Measurements from ENCODE around the gene PPP5C.

DNA sequence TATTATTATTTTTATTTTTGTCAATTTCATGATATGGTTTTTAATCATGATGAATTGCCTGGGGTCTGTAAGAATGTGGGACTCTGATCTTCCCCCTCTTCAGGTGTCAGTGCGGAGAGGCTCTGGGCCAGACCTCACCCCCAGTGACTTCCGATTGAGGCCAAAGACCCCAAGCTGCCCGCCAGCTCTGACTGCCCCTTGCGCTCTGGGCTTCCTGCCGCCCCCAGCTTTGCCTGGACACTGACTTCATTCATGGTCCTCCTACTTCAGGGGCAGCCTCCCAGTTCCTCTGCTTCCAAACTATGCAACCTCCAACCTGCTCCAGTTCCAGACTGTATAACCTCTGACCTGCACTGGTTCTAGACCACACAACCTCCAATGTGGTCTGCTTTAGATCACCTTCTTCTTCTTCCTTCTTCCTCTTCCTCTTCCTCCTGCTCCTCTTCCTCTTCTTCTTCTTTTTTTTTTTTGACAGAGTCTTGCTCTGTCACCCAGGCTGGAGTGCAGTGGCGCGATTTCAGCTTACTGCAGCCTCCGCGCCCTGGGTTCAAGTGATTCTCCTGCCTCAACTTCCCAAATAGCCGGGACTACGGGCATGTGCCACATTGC lies 6.7 kb upstream of the PPP5C start:
- no peak for TF ChIP-seq GATA2 (IDR thresholded peaks at IDR 0.05; ENCODE audit: low read depth, low read length)
- TF ChIP-seq GATA3 (IDR thresholded peaks at IDR 0.05; ENCODE audit: low read depth, low read length) = no peak
